DMS114 treated with DMSO at 0.1 percent for 48 hours (cell line): Measurements from ENCODE around the gene SIRT7.

Source experiments
- DNase-seq: peaks from one replicate; lab custom pipeline; 2025; ENCODE audit not compliant: unreplicated experiment; lab: John Stamatoyannopoulos, UW

Gene SIRT7

DNA sequence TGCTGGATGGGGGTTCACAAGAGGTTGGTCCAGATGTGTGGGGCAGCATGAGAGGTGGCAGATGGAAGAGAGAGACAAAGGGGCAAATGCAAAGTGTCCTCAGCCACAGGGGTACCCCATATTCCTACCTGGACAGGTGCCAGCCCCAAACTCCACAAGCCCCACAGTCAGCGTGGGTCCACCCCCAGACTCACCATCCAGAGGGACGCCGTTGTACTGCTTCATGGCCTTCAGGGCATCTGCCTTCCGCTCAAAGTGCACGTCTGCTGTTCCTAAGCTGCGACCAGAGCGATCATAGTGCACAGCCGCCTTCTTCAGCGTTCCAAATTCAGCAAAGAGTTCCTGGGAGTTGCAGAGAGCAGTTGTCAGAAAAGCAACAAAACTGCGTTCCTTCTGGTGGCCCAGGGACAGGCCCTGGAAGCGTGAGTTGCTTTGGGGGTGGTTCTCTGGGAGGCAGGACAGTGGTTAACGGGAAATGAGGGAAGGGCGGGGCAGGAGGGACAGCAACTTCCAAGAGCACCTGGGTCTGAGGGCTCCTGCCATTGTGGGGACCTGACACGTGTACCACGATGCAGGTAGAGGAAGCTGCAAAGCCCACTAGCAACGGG lies 28.9 kb downstream of the SIRT7 start:
- DNase-seq: no peak

DNA sequence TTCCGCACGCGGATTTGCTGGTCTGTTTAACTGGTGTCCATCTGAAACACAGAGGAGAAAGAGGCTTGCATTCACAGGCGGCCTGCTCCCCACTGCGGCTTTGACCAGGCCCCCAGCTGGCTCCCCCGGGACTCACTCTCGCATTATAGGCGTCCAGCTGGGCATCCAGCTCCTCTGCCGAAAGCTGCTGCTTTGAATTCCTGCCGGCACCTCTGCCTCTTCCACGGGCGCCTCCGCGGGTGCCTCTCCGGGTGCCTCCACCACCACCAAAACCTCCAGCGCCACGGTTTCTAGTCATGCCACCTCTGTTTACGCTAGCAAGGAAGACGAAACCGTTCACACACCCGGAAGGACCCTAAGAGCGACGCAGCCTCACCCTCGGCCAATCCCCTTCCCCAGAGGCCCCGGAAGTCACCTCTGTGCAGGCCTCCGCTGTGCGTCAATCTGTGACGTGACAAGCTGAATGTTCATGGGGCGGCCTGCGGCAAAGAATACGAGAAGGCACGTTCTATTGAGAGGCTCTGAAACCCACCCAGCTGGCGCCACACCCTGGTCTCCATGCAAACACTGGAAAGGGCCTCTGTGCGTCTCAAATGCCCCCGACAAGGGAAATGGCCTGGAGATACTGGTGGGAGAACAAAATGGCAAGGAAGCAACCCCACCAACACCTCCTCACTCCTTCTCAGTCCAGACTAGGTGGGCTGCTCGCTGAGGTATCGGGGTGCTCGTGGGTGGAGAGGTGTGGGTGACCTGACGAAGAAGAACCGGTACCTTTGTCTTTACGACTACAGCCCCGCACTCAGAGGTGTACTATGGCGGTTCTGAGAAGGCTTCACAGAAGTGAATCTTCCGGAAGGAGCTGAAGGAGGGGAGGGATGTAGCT lies 29.6 kb downstream of the SIRT7 start:
- no peak for DNase-seq

DNA sequence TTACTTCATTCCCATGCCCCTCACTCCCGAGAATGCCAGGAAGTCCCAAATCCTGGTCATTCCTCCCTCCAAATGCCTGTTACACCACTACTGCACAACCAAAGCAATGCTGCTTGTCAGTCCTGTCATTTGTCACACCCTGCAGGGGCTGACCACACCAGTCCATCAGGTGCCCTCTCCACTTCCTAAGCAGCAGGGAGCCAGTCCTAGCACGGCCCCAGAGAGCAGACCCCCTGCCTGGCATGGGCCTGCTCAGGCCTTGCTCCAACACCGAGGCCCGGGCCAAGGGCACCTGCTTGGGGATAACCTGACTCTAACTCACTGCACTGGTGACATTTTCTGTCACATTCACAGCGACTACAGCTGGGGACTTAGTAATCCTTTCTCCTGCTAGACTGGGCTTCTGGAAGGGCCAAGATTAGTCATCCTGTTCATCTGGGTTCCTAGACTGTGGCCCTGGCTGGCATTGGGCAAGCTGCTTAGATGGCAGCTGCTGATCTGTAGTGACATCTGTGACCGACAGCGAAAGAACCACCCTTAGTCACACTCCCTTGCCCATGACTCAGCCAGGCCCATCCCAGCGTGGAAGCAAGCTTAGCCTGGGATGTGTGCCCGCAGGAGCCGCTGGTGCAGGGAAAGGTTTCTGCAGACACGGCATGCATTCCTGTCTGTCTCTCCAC lies 32.0 kb downstream of the SIRT7 start:
- DNase-seq: no peak

DNA sequence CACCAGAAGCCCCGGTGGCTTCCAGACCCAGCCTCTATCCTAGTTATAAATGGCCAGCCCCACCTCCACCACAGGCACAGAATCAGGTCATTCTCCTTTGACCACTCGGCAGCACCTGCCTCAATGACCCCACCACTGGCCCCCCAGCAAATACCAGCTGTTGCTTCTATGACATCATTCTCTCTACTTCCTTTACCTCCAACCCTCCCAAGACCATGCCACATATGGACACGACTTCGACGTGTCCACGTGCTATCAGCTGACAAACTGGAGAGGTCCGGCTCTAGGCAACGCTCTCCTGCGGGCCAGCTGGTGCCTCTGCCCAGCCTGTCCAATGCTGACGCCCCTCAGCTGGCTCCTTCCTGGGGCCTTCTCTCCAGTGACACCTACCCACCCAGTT lies 32.5 kb downstream of the SIRT7 start:
- no peak for DNase-seq

DNA sequence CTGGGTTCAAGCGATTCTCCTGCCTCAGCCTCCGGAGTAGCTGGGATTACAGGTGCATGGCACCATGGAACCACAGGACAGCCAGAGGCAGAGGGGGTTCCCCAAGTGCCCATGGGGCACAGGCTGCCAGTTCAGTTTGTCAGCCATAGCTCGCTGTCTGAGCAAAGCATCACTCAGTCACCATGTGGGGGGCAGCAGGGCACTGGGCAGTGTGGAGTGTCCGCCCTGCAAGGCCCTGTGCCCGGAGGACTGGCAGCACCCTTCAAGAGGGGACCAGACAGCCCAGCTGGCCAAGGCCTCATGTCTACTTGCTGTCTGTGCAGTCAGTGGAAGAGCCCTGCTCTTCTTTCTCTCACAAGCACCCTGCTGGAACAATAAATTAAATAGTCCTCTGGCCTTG lies 33.0 kb downstream of the SIRT7 start:
- no peak for DNase-seq

DNA sequence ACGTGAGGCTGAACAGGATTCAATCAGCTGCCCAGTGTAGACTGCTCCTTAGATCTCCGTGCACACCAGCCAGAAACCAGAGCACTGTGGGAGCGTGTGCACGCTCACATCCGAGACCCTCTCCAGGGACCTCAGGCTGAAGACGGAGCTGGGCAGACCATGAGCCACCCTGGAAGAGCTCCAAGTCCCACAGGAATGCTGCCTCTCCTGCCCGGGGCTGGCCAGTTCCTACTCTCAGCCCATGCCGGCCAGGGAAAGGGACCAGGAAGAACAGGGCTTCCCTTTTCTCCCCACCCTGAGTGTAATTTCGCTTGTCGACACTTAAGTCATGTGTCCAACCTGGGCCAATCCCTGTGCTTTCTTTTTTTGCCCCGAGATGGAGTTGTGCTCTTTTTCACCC lies 33.5 kb downstream of the SIRT7 start:
- no peak for DNase-seq

DNA sequence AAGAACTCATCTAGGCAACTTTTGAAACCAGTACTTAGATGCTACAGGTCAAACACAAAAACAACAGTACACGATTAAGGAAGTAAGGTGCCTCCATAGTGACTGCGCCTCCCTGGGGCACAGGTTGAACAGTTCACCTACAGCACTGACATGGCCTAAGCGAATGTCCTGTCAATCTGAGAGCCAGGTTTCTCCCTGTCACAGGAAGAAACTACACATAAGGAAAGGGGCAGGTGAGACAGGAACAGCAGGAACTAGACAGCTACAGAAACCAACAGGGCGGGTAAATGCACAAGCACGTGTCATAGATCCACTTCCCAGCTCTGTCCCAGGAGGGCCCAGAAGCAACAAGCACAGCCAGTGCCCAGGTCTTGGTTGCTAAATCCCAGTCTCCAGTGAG lies 38.9 kb downstream of the SIRT7 start:
- DNase-seq: no peak

DNA sequence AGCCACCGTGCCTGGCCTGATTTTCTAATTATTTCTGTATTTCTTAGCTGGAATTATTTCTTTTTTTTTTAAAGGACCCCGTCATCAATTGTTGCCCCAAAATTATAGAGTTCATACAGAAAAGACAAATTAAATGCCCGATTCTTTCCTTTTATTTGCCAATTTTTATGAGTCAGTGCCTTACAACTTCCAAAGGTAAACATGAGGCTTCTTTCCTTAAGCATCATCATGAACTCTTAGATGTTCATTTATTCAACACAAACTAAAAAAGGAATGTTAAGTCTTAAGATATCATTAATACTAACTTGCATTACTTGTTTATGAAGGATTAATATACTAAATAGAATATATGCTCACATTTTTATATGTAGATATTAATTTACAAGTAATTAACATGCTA lies 39.7 kb downstream of the SIRT7 start:
- no peak for DNase-seq

DNA sequence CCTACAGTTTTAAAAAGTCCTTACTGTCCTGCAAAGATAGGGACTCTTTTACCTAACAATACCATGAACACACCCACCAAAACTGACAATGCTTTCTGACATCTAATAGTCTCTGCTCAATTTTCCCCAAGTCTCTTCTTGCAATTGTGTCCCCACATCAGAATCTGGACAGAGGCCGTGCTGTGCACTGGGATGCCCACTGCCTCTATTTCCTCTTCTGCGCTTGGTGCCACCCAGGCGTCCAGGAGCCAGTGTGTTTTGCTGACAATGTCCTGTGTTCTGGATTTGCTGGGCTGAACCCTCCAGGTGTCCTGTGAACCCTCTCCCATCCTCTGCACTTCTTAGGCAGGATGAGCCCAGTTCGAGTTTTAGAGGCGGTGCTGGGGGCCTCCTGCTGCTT lies 40.4 kb downstream of the SIRT7 start:
- DNase-seq: no peak

DNA sequence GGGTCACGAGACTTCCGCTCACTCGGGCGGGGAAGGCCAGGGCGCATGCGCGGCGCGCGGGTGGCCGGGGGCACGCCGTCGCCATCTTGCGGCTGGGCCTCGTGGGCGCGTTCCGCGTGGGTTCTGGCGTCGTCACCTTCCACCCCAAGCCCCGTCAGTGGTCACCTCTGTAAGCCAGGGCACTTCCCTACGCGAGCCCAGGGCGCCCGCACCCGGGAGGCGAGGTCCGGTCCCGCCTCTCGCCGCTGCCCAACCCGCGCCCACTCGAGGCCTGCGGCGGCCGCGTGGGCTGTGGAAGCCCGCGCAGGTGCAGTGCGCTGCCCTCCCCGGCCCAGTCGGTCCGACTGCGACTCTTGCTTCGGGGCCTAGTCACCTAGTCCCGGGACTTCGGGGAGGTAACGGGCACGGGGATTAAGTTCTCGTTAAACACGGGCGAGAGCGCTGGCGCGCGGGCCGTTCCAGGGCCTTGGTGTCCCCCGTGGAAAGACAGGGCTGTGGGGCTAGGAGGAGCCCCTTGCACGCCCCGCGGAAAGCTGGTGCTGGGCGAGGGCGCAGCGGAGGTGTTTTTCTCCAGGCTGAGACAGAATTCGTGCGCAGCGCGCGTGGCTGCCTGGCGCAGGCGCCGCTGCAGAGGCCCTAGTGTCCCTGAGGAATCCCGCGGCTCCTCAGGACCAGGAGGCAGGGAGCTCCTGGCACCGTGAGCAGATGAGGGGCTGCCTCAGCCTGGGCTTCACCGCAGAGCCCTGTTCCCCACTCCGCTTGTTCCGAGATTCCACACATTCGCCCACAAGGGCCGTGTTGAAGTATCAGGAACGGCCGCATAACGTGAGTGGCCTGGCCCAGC lies 46.4 kb downstream of the SIRT7 start:
- peak; percentile 56 for DNase-seq

DNA sequence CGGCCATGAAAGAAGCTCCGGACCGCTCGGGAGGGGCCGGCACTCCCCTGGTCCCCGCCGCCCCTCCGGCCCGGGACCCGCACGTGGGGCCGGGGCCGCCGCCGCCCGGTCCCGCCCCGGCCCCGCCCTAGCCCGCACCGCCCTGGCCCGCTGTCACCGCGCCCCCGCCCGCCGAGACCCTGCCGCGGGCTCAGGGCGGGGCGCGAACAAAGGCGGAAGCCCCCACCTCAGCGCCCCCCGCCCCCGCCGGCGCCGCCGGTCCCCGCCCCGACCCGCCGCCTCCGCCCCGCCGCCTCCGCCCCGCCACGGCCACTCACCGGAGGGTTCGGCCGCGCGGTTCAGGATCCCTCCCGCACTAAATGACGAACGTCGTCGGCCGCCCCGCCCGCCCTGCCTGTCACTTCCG lies 47.0 kb downstream of the SIRT7 start, which contains the start of gene ARHGDIA:
Gene ARHGDIA (minus strand): TSS at position 357 of the 406 bp plus-strand sequence. CDS start 1,407 bp downstream, outside the sequence.
- DNase-seq: no peak

DNA sequence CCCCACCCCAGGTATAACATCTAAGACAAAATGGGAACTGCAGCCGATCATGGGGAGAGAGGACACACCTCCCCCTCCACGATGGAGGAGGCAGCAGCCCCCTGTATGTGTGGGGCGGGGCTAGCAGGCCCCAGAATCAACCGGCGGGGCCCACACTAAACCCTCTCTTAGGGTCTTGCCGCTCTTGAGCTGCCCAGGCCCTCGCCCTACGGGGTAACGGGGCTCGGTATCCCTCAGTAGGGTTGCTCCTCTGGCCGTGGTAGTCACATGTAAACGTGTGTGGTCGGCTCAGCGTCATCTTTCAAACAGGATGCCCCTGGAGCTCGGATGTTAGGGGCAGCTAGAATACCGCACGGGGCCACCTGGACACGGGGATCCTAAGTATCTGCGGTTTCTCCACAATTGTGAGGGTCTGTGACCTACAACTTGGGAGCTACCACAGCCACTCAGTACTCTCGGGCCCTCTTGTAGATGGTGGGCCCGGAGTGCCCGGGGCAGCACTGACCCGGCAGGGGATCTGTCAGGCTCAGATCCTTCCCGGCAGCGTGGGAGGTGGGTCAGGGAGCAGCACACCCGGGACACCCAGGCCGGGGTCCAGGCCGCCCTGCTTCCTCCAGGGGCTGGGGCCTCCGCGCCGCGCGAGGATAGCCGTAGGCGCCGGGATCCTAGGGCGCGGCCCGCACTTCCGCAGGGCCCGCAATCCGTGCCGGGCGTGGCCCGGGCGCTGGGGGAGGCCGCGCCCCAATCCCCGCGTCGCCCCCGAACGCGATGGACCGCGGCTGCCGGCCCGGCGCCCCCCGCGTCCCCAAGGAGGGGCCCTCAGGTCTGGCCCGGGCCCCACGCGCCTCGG lies 47.6 kb downstream of the SIRT7 start:
- DNase-seq: no peak

DNA sequence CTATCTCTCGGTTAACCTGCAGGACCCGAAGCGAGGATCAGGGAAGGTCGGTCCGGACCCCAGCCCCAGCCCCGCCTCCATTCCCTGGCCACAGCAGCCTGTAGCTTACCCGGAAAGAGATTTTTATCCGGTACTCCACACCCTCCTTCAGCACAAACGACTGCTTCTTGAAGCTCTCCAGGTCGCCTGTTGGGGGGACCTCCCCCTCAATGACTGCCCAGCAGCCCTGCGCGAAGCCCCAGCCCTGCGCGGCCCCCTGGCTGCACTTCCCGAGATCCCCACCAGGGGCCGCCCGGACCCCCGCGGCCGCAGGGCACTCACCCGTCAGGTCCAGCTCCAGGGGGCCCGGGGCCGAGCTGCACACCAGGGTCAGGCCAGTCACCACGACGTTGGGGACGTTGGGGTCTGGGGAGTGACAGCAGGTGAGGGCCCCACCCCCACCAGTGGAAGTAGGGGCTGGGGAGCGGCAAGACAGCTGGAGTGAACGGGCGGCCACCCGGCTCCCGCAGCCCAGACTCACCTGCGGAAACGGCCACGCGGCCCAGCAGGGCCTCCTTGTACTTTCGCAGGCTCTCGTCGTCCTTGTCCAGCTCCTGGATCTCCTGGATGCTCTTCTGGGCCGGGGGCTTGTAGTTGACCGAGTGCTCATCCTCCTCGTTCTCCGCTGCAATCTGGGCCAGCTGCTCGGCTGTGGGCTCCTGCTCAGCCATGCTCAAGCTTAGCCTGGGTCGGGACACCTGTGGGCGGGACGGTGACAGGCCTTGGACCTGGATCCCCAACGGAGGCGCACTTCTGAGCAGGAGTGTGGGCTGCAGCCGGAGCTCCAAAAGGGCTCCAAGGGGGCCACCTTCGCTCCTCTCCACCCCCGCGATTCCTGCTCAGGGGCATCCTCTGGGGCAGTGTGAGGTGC lies 48.5 kb downstream of the SIRT7 start:
- DNase-seq: no peak

DNA sequence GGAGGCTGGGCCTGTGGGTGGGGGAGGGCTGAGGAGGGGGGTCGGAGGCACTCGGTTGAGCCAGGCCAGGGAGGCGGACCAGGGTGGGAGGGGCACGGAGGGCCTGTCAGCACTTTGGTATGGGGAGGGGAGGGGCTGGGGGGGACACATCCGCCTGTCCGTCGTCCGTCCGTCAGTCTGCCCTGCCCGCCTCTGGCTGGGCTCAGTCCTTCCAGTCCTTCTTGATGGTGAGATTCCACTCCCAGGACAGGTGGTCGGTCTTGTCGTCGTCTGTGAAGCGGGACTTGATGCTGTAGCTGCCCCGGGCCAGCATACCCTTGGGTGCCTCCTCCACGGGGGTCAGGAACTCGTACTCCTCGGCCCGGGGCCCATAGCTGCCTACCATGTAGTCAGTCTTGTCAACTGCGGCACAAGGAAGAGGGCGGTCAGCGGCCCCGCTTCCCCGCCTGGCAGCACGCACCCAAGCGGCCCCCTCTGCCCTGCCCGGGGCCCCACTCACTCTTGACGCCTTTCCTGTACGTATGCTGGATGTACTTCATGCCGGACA lies 49.2 kb downstream of the SIRT7 start:
- DNase-seq: no peak

DNA sequence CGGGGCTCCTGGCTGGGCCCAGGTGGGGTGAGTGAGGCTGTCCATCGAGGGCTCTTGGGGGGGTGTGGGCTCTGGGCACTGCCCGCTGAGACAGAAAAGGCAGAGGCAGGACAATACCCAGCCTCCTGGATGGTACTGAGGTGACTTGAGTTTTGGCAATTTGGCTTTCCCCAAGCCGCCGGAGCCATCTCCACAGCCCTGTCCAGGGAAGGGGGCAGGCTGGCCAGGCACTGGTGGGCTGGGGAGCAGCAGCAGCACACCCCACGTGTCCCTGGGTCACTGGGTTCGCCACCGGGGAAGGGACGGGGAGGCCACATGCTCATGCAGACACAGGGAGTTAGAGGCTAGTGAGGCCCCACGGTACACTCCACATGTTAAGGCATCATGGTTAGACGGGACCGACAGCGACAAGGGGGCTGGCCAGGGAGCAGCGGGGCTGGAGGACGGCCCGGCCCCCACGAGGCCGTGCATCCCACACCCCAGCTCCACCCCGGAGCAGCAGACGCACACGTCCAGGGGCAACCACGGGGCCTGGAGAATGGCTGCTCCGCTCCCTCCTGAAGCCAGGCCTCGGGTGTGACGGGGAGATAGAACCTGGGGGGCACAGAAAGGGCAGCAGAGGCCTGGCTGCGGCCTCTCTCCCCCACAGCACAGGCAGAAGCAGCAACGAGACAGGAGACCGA lies 49.8 kb downstream of the SIRT7 start:
- no peak for DNase-seq

DNA sequence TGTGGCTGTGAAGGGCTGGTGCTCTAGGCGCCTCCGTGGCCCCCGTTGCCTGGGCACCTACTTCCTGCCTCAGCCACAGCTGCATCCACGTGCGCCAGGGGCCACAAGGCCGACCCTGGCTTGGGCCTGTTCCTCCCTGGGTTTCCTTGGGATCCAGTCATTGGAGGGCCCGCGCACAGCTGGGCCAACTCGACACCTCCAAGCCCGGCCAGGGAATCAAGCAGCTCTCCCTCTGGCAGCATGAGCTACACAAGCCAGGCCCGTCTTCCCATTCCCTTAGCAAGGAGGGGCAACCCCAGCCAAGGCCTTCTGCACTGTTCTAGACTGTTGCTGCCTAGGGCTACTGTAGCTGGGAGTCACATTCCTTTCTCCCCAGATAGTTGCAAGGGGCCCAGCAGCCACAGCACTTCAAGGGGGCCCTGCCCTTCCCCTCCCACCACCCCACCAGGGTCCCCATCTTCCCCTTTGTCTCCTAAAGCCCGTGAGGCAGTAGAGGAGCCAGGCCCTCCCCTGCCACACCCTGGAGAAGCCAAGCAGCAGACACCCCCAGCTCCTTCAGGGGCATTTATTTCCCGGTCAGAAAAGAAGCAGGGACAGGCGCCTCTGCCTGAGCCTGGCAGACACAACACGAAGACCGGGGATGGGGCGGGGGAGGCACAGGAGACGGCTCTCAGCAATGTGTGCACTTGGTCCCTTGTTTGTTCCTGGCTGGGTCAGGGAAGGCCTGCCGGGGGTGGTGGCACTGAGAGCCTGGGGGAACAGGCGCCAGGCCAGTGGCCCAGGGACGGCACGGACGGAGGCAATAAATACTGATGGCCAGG lies 50.6 kb downstream of the SIRT7 start:
- DNase-seq: peak; percentile 34

DNA sequence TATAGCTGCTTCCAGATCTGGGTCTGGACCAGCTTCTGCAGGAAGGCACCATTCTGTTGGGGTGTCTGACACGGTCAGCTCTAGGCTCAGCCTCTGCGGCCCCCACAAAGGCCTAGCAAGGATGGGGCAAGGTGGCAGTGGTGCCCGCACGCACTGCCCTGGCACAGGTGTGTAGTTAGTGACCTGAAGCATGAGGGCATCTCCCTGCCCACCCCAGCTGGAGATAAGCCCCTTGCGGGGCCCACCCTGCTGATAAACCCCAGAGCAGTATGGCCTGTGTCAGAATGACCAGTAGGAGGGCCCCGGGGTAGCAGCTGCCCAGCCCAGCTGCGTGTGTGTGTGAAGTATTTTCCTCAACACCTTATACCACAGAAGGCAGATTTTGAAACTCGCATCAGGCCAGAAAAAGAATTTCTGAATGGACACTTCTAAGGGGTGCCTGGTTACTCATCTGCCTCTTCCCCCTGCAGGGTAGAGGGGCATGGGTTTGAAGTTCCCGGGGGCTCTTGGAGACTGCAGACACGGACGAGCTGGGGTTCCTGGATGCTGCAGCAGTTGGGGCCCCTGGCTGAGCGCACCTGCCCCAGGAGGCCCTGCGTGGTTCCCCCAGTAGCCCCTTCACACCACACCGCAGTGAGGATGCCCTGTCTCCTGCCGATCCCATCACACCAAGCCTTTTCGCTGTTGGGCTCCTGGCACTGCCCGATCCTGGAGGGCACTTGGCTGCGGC lies 51.4 kb downstream of the SIRT7 start:
- DNase-seq: no peak
